Urinary bladder (tissue), 4 donors: ENCODE results near the gene PRPS1. TPM values are rescaled to one million over a fixed set of nuclear protein-coding genes. Genes with fewer than 3 reads are reported as not detected.

Source experiments
- DNase-seq: peaks from one replicate; pipeline ENCODE4 v3.0.0-alpha.2; 2015; ENCODE audit errors: extremely low spot score
- H3K27ac ChIP-seq: one replicate; pipeline ENCODE4 v1.5.1; 2013; ENCODE audit warnings: low read depth, mild to moderate bottlenecking, moderate library complexity
- H3K36me3 ChIP-seq: one replicate; pipeline ENCODE4 v1.6.1; 2013; ENCODE audit warnings: mild to moderate bottlenecking, moderate library complexity; ENCODE audit not compliant: insufficient read depth
- H3K4me1 ChIP-seq: one replicate; pipeline ENCODE4 v1.6.1; 2013; ENCODE audit warnings: mild to moderate bottlenecking, moderate library complexity; ENCODE audit not compliant: insufficient read depth
- H3K4me3 ChIP-seq: one replicate; pipeline ENCODE4 v1.5.1; 2013; ENCODE audit warnings: low read depth, low read length
- WGBS: extraction: QIAGEN DNeasy Blood & Tissue Kit; methylation state at CpG from one replicate; pipeline ENCODE4 v1.1.7; 2013; 5-methylcytosine and 5-hydroxymethylcytosine counted together
- polyA plus RNA-seq: library from polyadenylated mRNA; stranded (reverse); fragments of 200-250 nt; gene quantifications from one replicate; pipeline ENCODE4 v1.2.3, GENCODE V29; 2013
- total RNA-seq: library from RNA; depleted of rRNA; stranded (reverse); fragments of >200 nt; gene quantifications from one replicate; pipeline ENCODE4 v1.2.3, GENCODE V29; 2014
- donor health status: healthy with polysubstance abuse.
- donor health status: healthy.

PRPS1 gene
- total and polyA plus RNA-seq, 2 donors, result 22.9 to 35.7 TPM

DNA sequence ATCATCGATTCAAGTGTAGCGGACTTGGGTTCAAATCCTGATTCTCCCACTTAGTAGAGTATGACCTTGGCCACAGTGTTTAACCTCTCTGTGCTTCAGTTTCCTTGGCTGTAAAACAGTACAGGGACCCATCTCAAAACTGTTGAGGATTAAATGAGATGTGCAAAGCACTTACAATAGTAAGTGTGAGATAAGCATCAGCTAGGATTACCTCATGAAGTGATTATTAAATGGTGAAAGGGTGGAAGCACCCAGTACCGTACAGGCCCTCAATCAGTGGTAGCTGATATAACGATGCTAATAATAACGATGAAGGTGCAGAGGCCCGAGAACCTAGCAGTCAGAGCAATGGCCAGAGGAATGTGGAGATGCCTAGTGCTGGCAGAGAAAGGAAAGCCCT lies 45.1 kb downstream of the PRPS1 start:
- Histone ChIP-seq H3K4me1 (no peaks in the 10 kb centered on the region), H3K27ac (peak overlapping the region; percentile 74), H3K36me3 (no peaks in the 10 kb centered on the region), H3K4me3 (no peak overlapping the region)
- 58% methylated on average over 6 of the region's 6 CpGs for WGBS
- DNase-seq, result no peak

GRCh38 chrX:107673933-107674479 lies 45.7 kb downstream of the PRPS1 start:
- no peak overlapping the region for H3K4me3 ChIP-seq
- DNase-seq, result no peak
- 39% methylated on average over 7 of the region's 7 CpGs for WGBS
- peak overlapping the region; percentile 79 for H3K27ac ChIP-seq
- H3K4me1 ChIP-seq, result peaks cover 2% of the 10 kb centered on the region
- no peaks in the 10 kb centered on the region for H3K36me3 ChIP-seq

DNA sequence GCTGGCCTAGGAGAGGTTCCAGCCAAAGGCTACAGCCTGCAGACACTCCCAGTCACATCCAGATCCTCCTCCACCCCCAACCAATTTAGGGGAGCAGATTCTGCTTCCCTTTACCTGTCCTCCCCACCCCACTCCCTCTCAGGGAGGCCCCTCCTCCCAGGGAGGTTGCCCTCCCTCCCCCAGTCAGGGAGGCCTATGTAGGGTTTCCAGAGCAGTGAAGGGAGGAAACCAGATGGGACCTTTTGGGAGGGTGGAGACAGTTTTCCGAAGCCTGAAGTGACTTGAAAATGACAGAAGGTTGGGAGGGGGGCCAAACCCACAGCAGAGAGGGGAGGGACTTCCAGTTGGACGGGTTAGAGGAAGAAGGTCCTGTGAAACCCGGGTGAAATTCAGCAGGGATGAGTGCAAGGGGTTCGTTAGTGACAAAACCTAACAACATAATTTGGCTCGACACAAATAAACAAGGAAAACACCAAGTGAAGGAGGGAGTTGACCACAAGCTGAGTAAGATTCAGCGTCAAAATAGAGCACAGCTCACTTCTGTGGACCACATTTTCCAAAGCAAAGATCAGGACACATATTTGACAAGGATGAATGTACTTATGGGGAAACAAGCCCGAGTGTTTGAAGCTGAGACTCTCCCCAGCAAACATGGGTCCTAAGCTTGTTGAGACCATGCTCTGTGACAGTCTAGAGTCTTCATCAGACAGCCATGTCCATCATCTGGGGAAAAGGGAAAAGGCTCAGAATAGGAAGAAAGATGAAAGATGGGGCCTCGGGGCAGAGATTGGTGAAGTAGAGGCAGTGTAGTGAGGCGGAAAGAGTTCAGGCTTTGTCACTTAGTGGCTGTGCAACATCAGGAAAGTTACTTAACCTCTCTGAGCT lies 46.4 kb downstream of the PRPS1 start:
- Histone ChIP-seq H3K4me1 (peaks cover 2% of the 10 kb centered on the region), H3K36me3 (no peaks in the 10 kb centered on the region), H3K4me3 (peak overlapping the region; percentile 9), H3K27ac (peak overlapping the region; percentile 79)
- 36% methylated on average over 9 of the region's 9 CpGs for WGBS
- no peak for DNase-seq

DNA sequence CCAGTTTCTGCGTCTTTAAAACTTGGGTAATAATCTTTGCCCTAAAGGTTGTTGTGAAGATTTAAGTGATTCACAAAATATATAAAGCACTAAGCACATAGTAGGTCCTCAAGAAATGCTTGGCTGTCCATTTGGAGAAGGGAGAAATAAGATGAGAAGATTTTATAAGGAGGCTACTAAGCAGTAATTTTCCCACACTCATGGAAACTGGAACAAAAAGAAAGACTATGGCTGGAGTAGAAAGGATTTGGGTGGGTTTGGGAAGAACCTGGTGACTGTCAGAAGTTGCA lies 47.0 kb downstream of the PRPS1 start:
- peak overlapping the region; percentile 79 for H3K27ac ChIP-seq
- H3K36me3 ChIP-seq, result no peaks in the 10 kb centered on the region
- H3K4me1 ChIP-seq, result peaks cover 2% of the 10 kb centered on the region
- H3K4me3 ChIP-seq, result peak overlapping the region; percentile 66
- WGBS, result 100% methylated on average over 1 of the region's 1 CpG
- DNase-seq, result no peak

- DNase-seq, result no peak
- Histone ChIP-seq H3K36me3 (no peaks in the 10 kb centered on the region), H3K27ac (peak overlapping the region; percentile 98), H3K4me3 (peak overlapping the region; percentile 66), H3K4me1 (peaks cover 2% of the 10 kb centered on the region)
- WGBS, result 7% methylated on average over 9 of the region's 9 CpGs
Measured at GRCh38 chrX:107675823-107676555, 47.7 kb downstream of the PRPS1 start.

DNA sequence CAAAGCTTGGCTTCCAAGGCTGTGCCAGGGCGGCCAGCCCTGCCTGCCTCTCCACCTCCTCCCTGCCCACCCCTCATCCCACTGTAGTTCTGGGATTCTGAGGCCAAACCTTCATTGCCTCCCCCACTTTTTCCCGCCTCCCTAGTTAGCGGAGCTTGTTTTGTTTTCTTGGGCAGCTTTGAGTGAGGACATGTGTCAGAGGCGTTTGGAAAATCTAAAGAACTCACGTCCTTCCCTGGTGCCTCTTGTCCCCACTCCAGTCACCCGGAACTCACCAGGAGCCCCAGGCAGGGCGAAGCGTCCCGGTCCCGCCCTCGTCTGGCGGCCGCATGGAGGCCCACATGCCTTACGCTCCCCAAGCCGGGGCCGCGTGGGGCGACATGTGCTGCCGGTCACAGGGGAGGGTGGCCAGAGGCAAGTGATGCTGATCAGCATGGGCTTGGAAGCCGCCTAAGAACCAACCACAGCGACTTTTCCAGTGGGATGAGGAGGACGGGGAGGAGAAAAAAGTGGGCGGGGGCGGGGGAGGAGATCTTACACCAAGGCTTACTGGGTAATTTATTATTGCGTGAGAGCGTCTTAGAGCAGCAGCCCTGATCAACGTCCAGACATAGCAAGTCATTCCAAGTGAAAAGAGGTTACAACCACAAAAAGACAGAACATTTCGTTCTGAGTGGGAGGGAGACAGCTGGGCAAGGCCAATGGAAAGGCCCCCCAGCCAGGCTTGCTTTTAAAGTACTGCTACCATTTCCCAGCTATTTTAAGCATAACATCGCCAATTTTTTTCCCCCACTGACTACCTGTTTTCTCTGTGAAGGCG lies 48.5 kb downstream of the PRPS1 start:
- Histone ChIP-seq H3K4me1 (peaks cover 2% of the 10 kb centered on the region), H3K27ac (peak overlapping the region; percentile 98), H3K4me3 (peak overlapping the region; percentile 66), H3K36me3 (no peaks in the 10 kb centered on the region)
- DNase-seq, result peak; percentile 49
- WGBS, result 7% methylated on average over 30 of the region's 30 CpGs

DNA sequence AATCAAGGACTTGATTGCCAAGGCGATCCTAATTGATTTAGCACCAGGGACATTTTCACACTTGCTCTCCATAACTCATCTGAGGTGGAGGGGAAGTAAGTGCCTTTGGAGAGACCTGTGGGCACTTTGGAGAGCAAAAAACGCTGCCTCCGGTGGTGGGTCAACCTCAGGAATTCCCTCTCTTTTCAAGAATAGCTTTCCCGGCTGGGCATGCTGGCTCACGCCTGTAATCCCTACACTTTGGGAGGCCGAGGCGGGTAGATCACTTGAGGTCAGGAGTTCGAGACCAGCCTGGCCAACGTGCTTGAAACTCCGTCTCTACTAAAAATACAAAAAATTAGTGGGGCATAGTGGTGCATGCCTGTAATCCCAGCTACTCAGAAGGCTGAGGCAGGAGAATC lies 49.2 kb downstream of the PRPS1 start:
- DNase-seq, result no peak
- 35% methylated on average over 10 of the region's 10 CpGs for WGBS
- Histone ChIP-seq H3K4me3 (no peak overlapping the region), H3K4me1 (peaks cover 2% of the 10 kb centered on the region), H3K36me3 (no peaks in the 10 kb centered on the region), H3K27ac (peak overlapping the region; percentile 86)

DNA sequence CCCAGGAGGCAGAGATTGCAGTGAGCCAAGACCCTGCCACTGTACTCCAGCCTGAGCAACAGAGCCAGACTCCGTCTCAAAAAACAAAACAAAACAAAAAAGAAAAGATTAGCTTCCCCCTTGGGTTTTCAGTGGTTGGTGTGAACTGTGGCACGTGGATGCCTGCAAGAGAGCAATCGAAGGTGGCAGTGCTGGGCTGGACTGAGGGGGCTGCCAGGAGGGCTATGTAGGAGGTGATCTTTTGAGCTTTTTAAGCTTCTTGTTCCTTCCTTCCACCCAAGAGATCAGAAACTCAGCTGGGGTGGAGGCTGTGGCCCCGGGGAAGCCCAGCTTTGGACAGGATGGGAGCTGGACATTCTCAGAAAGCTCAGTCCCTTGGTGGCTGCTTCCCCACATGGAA lies 49.6 kb downstream of the PRPS1 start:
- Histone ChIP-seq H3K4me3 (no peak overlapping the region), H3K36me3 (no peaks in the 10 kb centered on the region), H3K27ac (peak overlapping the region; percentile 86), H3K4me1 (peaks cover 2% of the 10 kb centered on the region)
- no peak for DNase-seq
- 68% methylated on average over 4 of the region's 4 CpGs for WGBS

DNA sequence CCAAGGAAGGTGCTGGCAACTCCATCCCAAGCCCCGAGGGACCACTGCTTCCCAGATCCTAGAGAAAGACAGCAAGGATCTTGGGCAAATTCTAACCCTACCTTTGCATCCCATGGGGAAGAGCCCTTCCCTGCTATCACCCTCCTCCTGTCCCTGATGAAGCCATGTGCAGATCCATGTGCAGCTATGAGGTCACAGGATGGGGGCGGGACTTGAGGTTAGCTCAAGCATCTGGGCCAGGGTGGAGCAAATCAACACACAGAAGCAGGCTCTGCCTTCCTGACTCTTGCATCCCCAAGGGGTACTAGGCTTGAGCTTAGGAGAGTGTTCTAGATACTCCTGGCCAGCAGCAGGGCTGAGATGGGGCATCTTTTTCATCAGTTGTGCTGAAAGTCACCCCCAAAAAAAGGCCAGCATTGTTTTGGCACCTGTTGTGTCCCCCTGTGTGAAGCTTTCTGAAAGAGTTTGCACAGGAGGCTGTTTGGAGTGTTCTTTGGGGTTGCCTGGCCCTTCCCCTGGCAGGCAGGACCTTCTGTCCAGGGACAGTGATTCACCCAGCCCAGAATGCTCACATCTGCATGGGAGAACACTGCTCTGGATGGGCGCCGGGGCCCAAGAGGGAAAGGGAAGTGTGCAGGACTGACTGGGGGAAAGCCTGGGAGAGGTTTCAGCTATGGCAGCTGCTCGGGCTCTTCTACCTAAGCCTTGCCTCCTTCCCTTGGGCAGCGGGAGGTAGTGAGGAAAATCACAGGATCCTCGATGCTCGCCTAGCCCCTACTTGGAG lies 50.8 kb downstream of the PRPS1 start:
- no peak overlapping the region for H3K4me3 ChIP-seq

GRCh38 chrX:107682256-107682655 lies 53.9 kb downstream of the PRPS1 start:
- Histone ChIP-seq H3K4me1 (peaks cover 2% of the 10 kb centered on the region), H3K4me3 (no peak overlapping the region), H3K27ac (peak overlapping the region; percentile 80), H3K36me3 (no peaks in the 10 kb centered on the region)
- WGBS, result 97% methylated on average over 3 of the region's 3 CpGs
- DNase-seq, result no peak

More for the DNA sequence above, 50.8 kb downstream of the PRPS1 start:
- peak overlapping the region; percentile 88 for H3K27ac ChIP-seq
- no peak for DNase-seq
- 81% methylated on average over 8 of the region's 8 CpGs for WGBS
- H3K4me1 ChIP-seq, result peaks cover 2% of the 10 kb centered on the region
- H3K36me3 ChIP-seq, result no peaks in the 10 kb centered on the region

DNA sequence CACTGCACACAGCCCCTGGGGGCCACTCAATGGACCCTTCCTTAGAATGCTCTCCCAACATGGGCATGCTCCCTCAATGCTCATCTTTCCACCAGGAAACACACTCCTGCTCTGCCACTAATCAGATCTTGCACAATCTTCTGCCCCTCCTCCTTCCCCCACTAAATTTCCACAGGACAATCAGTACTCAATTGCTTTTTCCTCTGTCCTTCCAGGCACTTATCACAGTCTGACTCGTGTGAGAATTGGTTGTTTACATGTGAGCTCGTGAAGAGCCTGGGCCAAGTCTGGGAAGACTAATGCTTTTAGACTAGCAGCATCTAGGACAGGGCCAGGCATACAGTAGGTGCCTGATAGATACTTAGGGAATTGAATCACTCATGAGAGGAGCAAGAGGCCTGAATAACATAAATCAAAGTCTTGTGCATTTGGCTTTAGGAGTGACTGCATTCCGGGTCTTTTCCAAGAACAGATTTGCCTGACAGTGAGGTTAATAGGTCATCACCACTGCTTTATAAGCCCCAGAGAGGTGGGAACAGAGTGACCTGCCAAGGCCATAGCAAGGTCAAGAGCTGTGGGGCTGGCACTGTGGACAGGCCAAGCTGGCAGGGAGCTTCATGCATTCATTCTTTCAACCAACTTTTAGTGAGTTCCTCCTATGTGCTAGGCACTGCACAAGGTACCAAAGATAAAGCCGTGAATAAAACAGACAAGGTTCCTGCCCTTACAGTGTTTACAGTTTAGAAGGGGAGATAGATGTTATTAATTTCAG lies 55.0 kb downstream of the PRPS1 start:
- no peaks in the 10 kb centered on the region for H3K36me3 ChIP-seq
- peaks cover 2% of the 10 kb centered on the region for H3K4me1 ChIP-seq
- DNase-seq, result no peak
- WGBS, result 23% methylated on average over 4 of the region's 4 CpGs
- peak overlapping the region; percentile 80 for H3K27ac ChIP-seq
- no peak overlapping the region for H3K4me3 ChIP-seq

DNA sequence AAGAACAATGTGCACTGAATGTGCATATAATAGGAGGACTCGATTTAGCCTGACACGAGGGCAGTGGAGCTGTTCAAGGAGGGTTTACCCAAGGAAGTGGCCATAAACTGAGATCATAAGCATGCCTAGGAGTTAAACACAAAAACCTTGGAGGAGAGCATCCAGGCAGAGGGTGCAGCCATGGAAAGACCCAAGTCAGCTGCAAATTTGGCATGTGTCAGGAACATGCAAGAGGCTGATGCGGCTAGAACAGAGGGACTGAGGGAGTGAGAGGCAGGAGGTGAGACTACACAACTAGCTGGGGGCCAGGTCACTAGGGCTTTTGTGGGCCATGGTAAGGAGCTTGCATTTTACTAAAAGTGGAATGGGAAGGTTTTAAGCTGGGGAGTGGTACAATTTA lies 55.6 kb downstream of the PRPS1 start:
- Histone ChIP-seq H3K36me3 (no peaks in the 10 kb centered on the region), H3K4me1 (no peaks in the 10 kb centered on the region), H3K27ac (peak overlapping the region; percentile 50), H3K4me3 (no peak overlapping the region)
- 50% methylated on average over 3 of the region's 3 CpGs for WGBS
- no peak for DNase-seq
